Memory B cell (primary cell): ENCODE results near the gene TRAPPC6A.
A peak's percentile ranks its signal among the peaks of the same experiment; 100 is the strongest.
"Not testable (repeated sequence)": the region's sequence is repeated elsewhere in the genome, so short reads cannot be mapped to it uniquely, and the experiment has no call there.

Experiments
- ATAC-seq: fragments of 150-1000 bp; cut with Tn5 transposase; 2 replicates; pipeline ENCODE4 v1.10.0; 2021; ENCODE audit warnings: low read depth, mild to moderate bottlenecking, moderate library complexity
- DNase-seq, 2 donors: peaks; one replicate each; pipeline ENCODE4 v3.0.0; 2022; ENCODE audit warnings: low spot score in 2 of 2
- H3K27ac Mint-ChIP-seq: one replicate; pipeline ENCODE4 v1.8.0; 2022; ENCODE audit warnings: mild to moderate bottlenecking, moderate library complexity, mixed read lengths
- H3K27me3 Mint-ChIP-seq: one replicate; pipeline ENCODE4 v1.8.0; 2022; ENCODE audit warnings: mixed read lengths
- H3K36me3 Mint-ChIP-seq: one replicate; pipeline ENCODE4 v1.8.0; 2022; ENCODE audit warnings: mild to moderate bottlenecking, mixed read lengths
- H3K4me1 Mint-ChIP-seq: one replicate; pipeline ENCODE4 v1.8.0; 2022; ENCODE audit warnings: mixed read lengths
- H3K4me3 Mint-ChIP-seq: one replicate; pipeline ENCODE4 v1.8.0; 2022; ENCODE audit warnings: mild to moderate bottlenecking, moderate library complexity, mixed read lengths
- H3K9me3 Mint-ChIP-seq: one replicate; pipeline ENCODE4 v1.8.0; 2022; ENCODE audit warnings: mixed read lengths

The TRAPPC6A gene

DNA sequence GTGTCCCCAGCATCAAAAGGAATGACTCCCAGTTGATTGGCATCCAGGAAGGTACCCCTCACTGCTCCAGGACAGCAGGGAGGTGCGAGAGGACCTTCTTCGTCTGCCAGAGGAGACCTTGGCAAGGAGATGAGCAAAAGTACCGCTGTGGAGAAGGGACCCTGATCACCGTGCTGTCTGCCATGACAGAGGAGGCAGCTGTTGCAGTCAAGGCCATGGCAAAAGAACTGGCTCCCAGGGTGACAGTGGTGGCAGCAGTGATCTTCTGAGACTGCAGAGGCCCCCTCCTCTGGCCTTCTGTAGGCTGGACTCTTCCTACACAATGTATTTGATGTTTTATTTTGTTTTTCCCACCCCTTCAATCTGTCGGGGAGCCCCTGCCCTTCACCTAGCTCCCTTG is 49.2 kb downstream of the TRAPPC6A start:
- Mint-ChIP-seq H3K4me3 (no peak overlapping the region), H3K9me3 (no peaks in the 10 kb centered on the region), H3K36me3 (no peaks in the 10 kb centered on the region), H3K4me1 (peaks cover 14% of the 10 kb centered on the region), H3K27ac (no peak overlapping the region), H3K27me3 (no peaks in the 10 kb centered on the region)
- ATAC-seq (no peak), DNase-seq (no peak)

- Mint-ChIP-seq H3K27ac (no peak overlapping the region), H3K36me3 (no peaks in the 10 kb centered on the region)
These were observed 49.9 kb downstream of the TRAPPC6A start for GRCh38 chr19:45128146-45128545.

GRCh38 chr19:45126654-45127053 is 51.4 kb downstream of the TRAPPC6A start:
- Mint-ChIP-seq H3K27ac (no peak overlapping the region), H3K4me1 (peaks cover 19% of the 10 kb centered on the region), H3K9me3 (no peaks in the 10 kb centered on the region), H3K27me3 (no peaks in the 10 kb centered on the region), H3K36me3 (no peaks in the 10 kb centered on the region), H3K4me3 (no peak overlapping the region)
- no peak for ATAC-seq
- no peak for DNase-seq

More at GRCh38 chr19:45128146-45128545, 49.9 kb downstream of the TRAPPC6A start:
- no peak for ATAC-seq
- H3K4me3 Mint-ChIP-seq: no peak overlapping the region
- DNase-seq: no peak
- peaks cover 15% of the 10 kb centered on the region for H3K4me1 Mint-ChIP-seq
- no peaks in the 10 kb centered on the region for H3K27me3 Mint-ChIP-seq
- no peaks in the 10 kb centered on the region for H3K9me3 Mint-ChIP-seq

DNA sequence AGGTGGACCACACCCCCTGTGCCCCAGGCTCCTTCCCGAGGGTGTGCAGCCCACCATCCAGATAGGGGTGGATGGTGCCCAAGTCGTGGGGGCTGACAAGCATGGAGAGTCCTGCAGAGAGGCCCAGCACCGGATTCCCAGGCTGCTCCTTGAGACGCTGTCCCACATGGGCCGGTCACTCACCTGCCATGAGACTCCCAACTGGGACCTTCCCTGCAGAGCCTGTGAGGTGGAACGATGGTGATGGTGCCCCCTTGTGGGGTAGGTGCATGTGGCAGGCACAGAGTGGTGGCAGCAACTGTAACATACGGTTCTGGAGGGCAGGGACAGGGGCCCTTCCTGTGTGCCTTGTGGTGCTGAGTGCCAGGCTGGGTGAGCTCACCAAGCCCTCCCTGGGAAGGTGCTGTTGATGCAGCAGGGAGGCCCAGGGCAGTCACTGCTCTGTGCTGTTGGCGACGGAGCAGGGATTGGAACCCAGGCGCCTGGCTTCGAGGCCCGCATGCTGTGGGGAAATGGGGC is 52.0 kb downstream of the TRAPPC6A start:
- DNase-seq (peak; percentile 64 to 68), ATAC-seq (peak; percentile 96)
- no peaks in the 10 kb centered on the region for H3K27me3 Mint-ChIP-seq
- no peak overlapping the region for H3K4me3 Mint-ChIP-seq
- H3K4me1 Mint-ChIP-seq: peaks cover 23% of the 10 kb centered on the region
- no peaks in the 10 kb centered on the region for H3K36me3 Mint-ChIP-seq
- H3K27ac Mint-ChIP-seq: no peak overlapping the region
- no peaks in the 10 kb centered on the region for H3K9me3 Mint-ChIP-seq

- Mint-ChIP-seq H3K27ac (no peak overlapping the region), H3K36me3 (no peaks in the 10 kb centered on the region), H3K27me3 (no peaks in the 10 kb centered on the region), H3K4me3 (no peak overlapping the region), H3K9me3 (no peaks in the 10 kb centered on the region), H3K4me1 (peaks cover 23% of the 10 kb centered on the region)
- ATAC-seq (no peak), DNase-seq (no peak)
These were observed 52.7 kb downstream of the TRAPPC6A start for GRCh38 chr19:45125360-45125759.

DNA sequence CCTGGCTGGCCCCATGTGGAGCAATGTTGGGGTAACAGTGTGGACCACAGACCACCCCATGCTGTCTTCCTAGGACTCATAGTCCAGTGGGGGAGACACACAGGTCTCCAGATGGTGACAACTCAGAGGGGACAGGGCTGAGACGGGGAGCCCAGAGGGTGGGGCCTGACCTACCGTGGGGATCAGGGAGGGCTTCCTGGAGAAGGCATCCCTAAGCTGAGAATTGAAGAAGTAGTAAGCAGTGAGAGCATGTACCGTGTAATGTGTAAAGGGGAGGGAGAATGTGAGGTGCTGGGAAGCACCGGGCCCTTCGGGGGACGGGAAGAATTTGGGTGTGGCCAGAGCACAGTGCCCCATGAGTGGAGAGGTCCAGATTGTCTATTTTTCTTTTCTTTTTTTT is 54.0 kb downstream of the TRAPPC6A start:
- Mint-ChIP-seq H3K27me3 (no peaks in the 10 kb centered on the region), H3K4me1 (peaks cover 25% of the 10 kb centered on the region), H3K36me3 (no peaks in the 10 kb centered on the region), H3K9me3 (no peaks in the 10 kb centered on the region), H3K4me3 (no peak overlapping the region), H3K27ac (no peak overlapping the region)
- no peak for DNase-seq
- no peak for ATAC-seq

DNA sequence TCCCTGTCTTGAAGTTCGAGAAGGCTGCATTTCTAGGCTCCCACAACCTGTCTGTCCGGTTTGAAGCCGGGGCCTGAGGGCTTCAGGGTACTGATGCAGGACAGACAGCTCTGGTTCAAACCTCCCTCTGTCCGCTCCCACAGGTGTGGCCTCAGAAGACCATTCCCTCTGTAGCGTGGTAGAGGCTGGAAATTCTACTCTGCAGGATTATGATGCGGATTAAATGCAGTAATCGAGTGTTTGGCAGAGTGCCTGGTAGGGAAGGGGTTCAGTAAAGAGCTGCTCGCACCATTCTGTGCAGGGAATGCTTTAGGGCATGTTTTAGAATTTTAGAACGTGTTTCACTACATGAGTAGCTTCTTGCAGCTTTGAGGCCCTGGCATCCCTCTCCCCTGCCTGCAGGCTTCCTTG is 54.6 kb downstream of the TRAPPC6A start:
- DNase-seq (no peak), ATAC-seq (no peak)
- no peaks in the 10 kb centered on the region for H3K27me3 Mint-ChIP-seq
- no peaks in the 10 kb centered on the region for H3K9me3 Mint-ChIP-seq
- H3K36me3 Mint-ChIP-seq: no peaks in the 10 kb centered on the region
- no peak overlapping the region for H3K27ac Mint-ChIP-seq
- H3K4me3 Mint-ChIP-seq: no peak overlapping the region
- peaks cover 30% of the 10 kb centered on the region for H3K4me1 Mint-ChIP-seq

DNA sequence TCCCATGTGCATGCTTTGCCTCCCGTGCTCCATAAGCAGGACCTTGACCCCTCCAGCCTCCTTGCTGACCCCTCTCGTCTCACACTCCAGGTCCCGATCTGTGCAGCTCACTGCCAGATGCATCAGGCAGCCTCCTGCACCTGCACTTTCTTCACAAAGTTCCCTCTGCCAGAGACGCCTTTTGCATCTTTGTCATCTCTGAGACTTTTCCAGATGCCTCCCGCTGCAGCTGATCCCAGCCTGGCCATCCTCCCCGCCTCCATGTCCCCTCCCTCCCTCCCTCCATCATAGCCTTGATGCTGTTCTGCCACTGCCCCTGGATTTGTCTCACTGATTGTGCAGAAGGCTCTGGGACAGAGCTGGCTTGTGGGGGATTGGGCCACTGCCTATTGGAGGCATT is 55.2 kb downstream of the TRAPPC6A start:
- peaks cover 32% of the 10 kb centered on the region for H3K4me1 Mint-ChIP-seq
- H3K4me3 Mint-ChIP-seq: no peak overlapping the region
- H3K27me3 Mint-ChIP-seq: no peaks in the 10 kb centered on the region
- no peaks in the 10 kb centered on the region for H3K9me3 Mint-ChIP-seq
- no peak overlapping the region for H3K27ac Mint-ChIP-seq
- no peak for ATAC-seq
- no peak for DNase-seq
- no peaks in the 10 kb centered on the region for H3K36me3 Mint-ChIP-seq

DNA sequence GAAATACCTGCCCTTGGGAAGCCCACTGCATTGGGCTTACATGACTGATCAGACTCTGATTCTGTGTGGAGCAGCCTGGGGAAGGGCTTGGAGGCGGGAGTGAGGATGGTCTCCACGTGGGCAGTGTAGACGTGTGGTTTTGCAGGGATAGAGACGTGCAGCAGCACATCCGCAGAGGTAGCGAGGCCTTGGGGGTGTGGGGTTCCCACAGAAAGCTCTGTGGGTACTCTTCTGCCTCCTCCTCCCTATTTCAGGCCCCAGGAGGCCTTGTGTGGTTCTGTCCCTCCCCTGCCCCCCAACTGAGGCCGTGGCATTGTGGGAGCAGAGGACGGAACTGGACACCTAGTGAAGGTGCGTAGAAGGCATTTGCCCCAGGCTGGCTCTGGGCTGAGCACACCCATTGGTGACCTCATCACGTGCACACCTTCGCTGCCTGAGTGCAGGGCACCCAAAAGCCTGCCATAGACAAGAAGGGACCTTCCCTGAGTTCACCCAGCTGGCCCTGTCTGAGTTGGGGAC is 56.2 kb downstream of the TRAPPC6A start:
- DNase-seq (no peak), ATAC-seq (no peak)
- H3K27ac Mint-ChIP-seq: no peak overlapping the region
- no peaks in the 10 kb centered on the region for H3K9me3 Mint-ChIP-seq
- peaks cover 38% of the 10 kb centered on the region for H3K4me1 Mint-ChIP-seq
- no peak overlapping the region for H3K4me3 Mint-ChIP-seq
- H3K27me3 Mint-ChIP-seq: no peaks in the 10 kb centered on the region
- no peaks in the 10 kb centered on the region for H3K36me3 Mint-ChIP-seq

- H3K36me3 Mint-ChIP-seq: no peaks in the 10 kb centered on the region
- ATAC-seq: no peak
- H3K4me3 Mint-ChIP-seq: no peak overlapping the region
- H3K27me3 Mint-ChIP-seq: no peaks in the 10 kb centered on the region
- H3K4me1 Mint-ChIP-seq: peaks cover 37% of the 10 kb centered on the region
- H3K27ac Mint-ChIP-seq: no peak overlapping the region
- no peak for DNase-seq
- no peaks in the 10 kb centered on the region for H3K9me3 Mint-ChIP-seq
These were observed 58.5 kb downstream of the TRAPPC6A start for GRCh38 chr19:45119582-45119981.

- Mint-ChIP-seq H3K4me3 (peak overlapping the region; percentile 18), H3K27ac (peak overlapping the region; percentile 78), H3K4me1 (peaks cover 39% of the 10 kb centered on the region)
- not testable (repeated sequence) for H3K27me3 Mint-ChIP-seq, H3K36me3 Mint-ChIP-seq, H3K9me3 Mint-ChIP-seq
- DNase-seq (peak in 1 of 2 donors; percentile 18), ATAC-seq (peak; percentile 72)
These were observed 59.3 kb downstream of the TRAPPC6A start for GRCh38 chr19:45118591-45119355.

DNA sequence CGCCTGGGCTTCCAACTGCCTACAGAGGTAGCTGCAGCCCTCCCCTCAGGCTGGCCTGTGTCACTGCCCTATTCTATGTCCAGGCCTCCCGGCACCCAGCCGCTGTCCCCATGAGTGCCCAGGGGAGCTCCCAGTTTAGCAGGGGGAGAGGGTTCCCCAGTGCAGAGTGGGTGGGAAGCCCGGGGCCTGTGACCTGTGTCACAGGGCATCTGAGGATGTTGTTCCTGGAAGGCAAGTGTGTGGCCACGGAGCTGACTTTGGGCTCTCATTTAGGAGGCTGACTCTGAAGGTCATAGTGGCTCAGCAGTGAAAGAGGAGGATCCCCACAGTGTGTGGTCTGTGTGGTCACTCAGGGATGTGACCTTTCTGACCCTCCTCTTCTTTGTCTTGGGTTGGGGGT is 59.9 kb downstream of the TRAPPC6A start:
- DNase-seq (no peak), ATAC-seq (no peak)
- Mint-ChIP-seq H3K4me3 (peak overlapping the region; percentile 43), H3K27me3 (no peaks in the 10 kb centered on the region), H3K4me1 (peaks cover 38% of the 10 kb centered on the region), H3K36me3 (no peaks in the 10 kb centered on the region), H3K9me3 (no peaks in the 10 kb centered on the region), H3K27ac (peak overlapping the region; percentile 78)

GRCh38 chr19:45117671-45118070 is 60.4 kb downstream of the TRAPPC6A start:
- Mint-ChIP-seq H3K27ac (no peak overlapping the region), H3K27me3 (no peaks in the 10 kb centered on the region), H3K9me3 (no peaks in the 10 kb centered on the region), H3K4me1 (peaks cover 38% of the 10 kb centered on the region), H3K4me3 (no peak overlapping the region), H3K36me3 (no peaks in the 10 kb centered on the region)
- DNase-seq (no peak), ATAC-seq (no peak)

GRCh38 chr19:45117167-45117594 is 60.9 kb downstream of the TRAPPC6A start:
- peak; percentile 49 for ATAC-seq
- Mint-ChIP-seq H3K27ac (peak overlapping the region; percentile 53), H3K9me3 (no peaks in the 10 kb centered on the region), H3K4me3 (peak overlapping the region; percentile 71), H3K36me3 (no peaks in the 10 kb centered on the region), H3K27me3 (no peaks in the 10 kb centered on the region), H3K4me1 (peaks cover 39% of the 10 kb centered on the region)
- DNase-seq: no peak
